ENCODE measurements around the gene ACD. TPM values are rescaled to one million over a fixed set of nuclear protein-coding genes. Genes with fewer than 3 reads are reported as not detected.

ACD gene
- total RNA-seq, 1 donor from 2014 or later: 21.3 TPM

DNA sequence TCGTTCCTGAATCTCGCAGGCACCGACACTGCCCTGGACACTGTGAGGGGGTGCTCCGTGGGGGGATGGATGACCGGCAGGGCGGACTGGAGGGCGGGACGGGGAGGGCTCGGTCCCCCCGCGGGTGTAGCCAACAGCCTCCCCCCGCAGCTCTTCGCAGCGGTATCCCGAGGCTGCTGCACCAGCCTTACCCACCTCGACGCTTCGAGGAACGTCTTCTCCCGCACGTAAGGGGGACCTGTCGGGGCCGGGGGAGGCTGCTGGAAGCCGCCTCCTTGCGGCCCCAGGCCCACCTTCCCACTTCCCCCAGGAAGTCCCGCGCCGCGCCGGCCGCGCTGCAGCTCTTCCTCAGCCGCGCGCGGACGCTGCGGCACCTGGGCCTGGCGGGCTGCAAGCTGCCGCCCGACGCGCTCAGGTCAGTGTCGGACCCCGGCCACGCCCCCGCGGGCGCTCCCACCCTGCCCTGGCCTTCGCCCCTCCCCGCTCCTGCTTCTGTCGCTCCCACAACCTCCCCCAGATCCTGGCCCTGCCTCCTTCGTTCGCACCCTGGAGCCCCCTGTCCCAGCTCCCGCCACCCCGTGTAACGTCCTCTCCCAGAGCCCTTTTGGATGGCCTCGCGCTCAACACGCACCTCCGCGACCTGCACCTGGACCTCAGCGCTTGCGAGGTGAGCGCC, 11.8 kb downstream of the ACD start:
- H3K27me3 Mint-ChIP-seq (ENCODE audit: unreplicated experiment): peaks cover 18% of the 10 kb centered on the region
- DNase-seq (ENCODE audit: extremely low spot score, unreplicated experiment): no peak
- H3K36me3 Mint-ChIP-seq (ENCODE audit: unreplicated experiment): no peaks in the 10 kb centered on the region
- TF ChIP-seq, protein P1, sequence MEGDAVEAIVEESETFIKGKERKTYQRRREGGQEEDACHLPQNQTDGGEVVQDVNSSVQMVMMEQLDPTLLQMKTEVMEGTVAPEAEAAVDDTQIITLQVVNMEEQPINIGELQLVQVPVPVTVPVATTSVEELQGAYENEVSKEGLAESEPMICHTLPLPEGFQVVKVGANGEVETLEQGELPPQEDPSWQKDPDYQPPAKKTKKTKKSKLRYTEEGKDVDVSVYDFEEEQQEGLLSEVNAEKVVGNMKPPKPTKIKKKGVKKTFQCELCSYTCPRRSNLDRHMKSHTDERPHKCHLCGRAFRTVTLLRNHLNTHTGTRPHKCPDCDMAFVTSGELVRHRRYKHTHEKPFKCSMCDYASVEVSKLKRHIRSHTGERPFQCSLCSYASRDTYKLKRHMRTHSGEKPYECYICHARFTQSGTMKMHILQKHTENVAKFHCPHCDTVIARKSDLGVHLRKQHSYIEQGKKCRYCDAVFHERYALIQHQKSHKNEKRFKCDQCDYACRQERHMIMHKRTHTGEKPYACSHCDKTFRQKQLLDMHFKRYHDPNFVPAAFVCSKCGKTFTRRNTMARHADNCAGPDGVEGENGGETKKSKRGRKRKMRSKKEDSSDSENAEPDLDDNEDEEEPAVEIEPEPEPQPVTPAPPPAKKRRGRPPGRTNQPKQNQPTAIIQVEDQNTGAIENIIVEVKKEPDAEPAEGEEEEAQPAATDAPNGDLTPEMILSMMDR (IDR thresholded peaks at IDR 0.05): no peak
- H3K9me3 Mint-ChIP-seq (ENCODE audit: unreplicated experiment): no peaks in the 10 kb centered on the region
- H3K4me3 Mint-ChIP-seq (ENCODE audit: unreplicated experiment): no peak overlapping the region
- no peak overlapping the region for H3K27ac Mint-ChIP-seq (ENCODE audit: unreplicated experiment)
- H3K4me1 Mint-ChIP-seq (ENCODE audit: unreplicated experiment): peaks cover 2% of the 10 kb centered on the region

DNA sequence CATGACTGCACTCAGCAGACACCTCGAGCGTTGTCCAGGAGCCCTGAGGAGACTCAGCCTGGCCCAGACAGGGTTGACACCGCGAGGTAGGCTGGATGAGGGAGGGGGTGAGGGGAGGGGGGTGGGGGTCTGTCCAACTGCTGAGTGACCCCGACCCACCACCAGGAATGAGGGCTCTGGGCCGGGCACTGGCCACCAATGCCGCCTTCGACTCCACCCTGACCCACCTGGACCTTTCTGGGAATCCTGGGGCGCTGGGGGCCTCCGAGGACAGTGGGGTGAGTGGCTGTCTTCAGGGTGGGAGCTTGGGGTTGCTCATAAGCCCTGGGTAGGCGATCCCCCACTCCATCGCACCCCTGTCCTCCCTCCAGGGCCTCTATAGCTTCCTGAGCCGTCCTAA, 12.4 kb downstream of the ACD start:
- Mint-ChIP-seq H3K4me3 (ENCODE audit: unreplicated experiment) (no peak overlapping the region), H3K36me3 (ENCODE audit: unreplicated experiment) (no peaks in the 10 kb centered on the region), H3K4me1 (ENCODE audit: unreplicated experiment) (peaks cover 2% of the 10 kb centered on the region), H3K27ac (ENCODE audit: unreplicated experiment) (no peak overlapping the region), H3K27me3 (ENCODE audit: unreplicated experiment) (peaks cover 18% of the 10 kb centered on the region), H3K9me3 (ENCODE audit: unreplicated experiment) (no peaks in the 10 kb centered on the region)
- TF ChIP-seq, protein P1 (IDR thresholded peaks at IDR 0.05): no peak
- DNase-seq (ENCODE audit: extremely low spot score, unreplicated experiment): no peak

DNA sequence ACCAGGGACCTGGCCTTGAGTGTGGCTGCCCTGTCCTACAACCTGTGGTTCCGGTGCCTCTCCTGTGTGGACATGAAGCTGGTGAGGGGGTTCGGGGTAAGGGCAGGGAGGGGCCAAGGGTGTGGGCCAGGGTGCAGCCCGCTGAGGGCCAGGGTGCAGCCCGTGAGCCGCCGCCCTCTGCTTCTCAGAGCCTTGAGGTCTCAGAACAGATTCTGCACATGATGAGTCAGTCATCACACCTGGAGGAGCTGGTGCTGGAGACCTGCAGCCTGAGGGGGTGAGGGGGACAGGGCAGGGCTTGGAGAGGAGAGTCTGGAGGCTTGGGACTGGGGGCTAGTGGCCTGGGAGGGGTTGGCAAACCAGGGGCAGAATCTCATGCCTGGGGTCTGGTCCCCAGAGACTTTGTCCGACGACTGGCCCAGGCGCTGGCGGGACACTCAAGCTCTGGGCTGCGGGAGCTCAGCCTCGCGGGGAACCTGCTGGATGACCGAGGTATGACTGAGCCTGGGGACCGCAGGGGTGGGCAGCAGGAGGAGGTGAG, 12.9 kb downstream of the ACD start:
- Mint-ChIP-seq H3K4me3 (ENCODE audit: unreplicated experiment) (no peak overlapping the region), H3K9me3 (ENCODE audit: unreplicated experiment) (no peaks in the 10 kb centered on the region), H3K4me1 (ENCODE audit: unreplicated experiment) (peaks cover 2% of the 10 kb centered on the region), H3K36me3 (ENCODE audit: unreplicated experiment) (no peaks in the 10 kb centered on the region), H3K27me3 (ENCODE audit: unreplicated experiment) (peaks cover 16% of the 10 kb centered on the region), H3K27ac (ENCODE audit: unreplicated experiment) (no peak overlapping the region)
- DNase-seq (ENCODE audit: extremely low spot score, unreplicated experiment): no peak
- TF ChIP-seq, protein P1 (IDR thresholded peaks at IDR 0.05): no peak

DNA sequence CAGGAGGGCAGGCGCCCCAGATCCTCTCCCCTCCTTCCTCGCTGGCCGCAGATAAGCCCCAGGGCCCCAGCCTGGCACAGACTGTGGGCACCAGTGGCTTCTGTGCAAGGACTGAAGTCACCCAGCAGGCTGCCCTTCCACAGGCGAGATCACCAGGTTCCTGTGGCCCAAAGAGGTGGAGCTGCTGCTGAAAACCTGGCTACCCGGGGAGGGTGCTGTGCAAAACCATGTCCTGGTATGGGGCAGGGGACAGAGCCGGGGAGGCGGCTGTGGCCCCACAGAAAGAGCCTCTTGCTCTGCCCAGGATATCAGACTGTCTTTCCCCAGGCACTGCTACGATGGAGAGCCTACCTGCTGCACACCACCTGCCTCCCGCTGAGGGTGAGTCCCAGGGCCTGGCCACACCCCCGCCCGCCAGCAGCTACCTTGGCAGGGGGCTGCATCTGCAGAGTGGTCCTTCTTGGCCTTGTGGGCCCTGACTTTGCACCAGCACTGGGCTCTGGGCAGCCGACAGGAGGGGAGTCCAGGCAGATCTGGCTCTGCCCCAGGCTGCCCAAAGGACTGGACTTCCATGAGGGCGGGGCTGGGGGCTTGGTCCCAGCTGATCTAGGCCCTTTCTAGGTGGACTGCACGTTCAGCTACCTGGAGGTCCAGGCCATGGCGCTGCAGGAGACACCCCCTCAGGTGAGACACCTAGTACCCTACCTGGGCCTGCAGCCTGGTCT, 14.5 kb downstream of the ACD start:
- H3K27ac Mint-ChIP-seq (ENCODE audit: unreplicated experiment): no peak overlapping the region
- H3K9me3 Mint-ChIP-seq (ENCODE audit: unreplicated experiment): no peaks in the 10 kb centered on the region
- H3K27me3 Mint-ChIP-seq (ENCODE audit: unreplicated experiment): peaks cover 8% of the 10 kb centered on the region
- no peak for DNase-seq (ENCODE audit: extremely low spot score, unreplicated experiment)
- no peak overlapping the region for H3K4me3 Mint-ChIP-seq (ENCODE audit: unreplicated experiment)
- TF ChIP-seq, protein P1 (IDR thresholded peaks at IDR 0.05): no peak
- H3K36me3 Mint-ChIP-seq (ENCODE audit: unreplicated experiment): no peaks in the 10 kb centered on the region
- H3K4me1 Mint-ChIP-seq (ENCODE audit: unreplicated experiment): no peaks in the 10 kb centered on the region

DNA sequence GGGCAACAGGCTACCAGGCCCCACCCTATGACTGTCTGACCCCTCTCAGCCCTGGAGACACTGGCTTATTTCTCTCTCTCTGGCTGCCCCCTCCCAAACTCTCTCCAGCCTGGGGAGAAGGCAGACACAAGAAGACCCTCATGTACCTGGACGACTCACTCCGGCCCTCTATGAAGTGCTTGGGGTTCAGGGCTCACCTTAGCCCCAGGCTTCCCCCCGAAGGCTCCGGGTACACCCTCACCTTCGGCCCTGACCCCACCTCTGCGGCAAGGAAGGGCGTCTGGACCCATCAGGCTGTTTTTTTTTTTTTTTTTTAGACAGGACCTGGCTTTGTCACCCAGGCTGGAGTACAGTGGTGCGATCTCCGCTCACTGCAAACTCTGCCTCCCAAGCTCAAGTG, 16.0 kb downstream of the ACD start:
- H3K4me1 Mint-ChIP-seq (ENCODE audit: unreplicated experiment): no peaks in the 10 kb centered on the region
- no peak overlapping the region for H3K4me3 Mint-ChIP-seq (ENCODE audit: unreplicated experiment)
- no peak overlapping the region for H3K27ac Mint-ChIP-seq (ENCODE audit: unreplicated experiment)
- TF ChIP-seq, protein P1 (IDR thresholded peaks at IDR 0.05): no peak
- H3K27me3 Mint-ChIP-seq (ENCODE audit: unreplicated experiment): no peaks in the 10 kb centered on the region
- H3K36me3 Mint-ChIP-seq (ENCODE audit: unreplicated experiment): peaks cover 7% of the 10 kb centered on the region
- DNase-seq (ENCODE audit: extremely low spot score, unreplicated experiment): no peak
- no peaks in the 10 kb centered on the region for H3K9me3 Mint-ChIP-seq (ENCODE audit: unreplicated experiment)
